HG02840 (cell line): ENCODE measurements around the gene SFTA2.
"Not testable (repeated sequence)": the region's sequence is repeated elsewhere in the genome, so short reads cannot be mapped to it uniquely, and the experiment has no call there.

ENCODE experiments used
- ATAC-seq: cut with Tn5 transposase; IDR thresholded peaks from one replicate; pipeline ENCODE4 v1.9.1; 2021; ENCODE audit warnings: mild to moderate bottlenecking, moderate library complexity, moderate number of reproducible peaks; ENCODE audit not compliant: unreplicated experiment, low FRiP score

The SFTA2 gene

DNA sequence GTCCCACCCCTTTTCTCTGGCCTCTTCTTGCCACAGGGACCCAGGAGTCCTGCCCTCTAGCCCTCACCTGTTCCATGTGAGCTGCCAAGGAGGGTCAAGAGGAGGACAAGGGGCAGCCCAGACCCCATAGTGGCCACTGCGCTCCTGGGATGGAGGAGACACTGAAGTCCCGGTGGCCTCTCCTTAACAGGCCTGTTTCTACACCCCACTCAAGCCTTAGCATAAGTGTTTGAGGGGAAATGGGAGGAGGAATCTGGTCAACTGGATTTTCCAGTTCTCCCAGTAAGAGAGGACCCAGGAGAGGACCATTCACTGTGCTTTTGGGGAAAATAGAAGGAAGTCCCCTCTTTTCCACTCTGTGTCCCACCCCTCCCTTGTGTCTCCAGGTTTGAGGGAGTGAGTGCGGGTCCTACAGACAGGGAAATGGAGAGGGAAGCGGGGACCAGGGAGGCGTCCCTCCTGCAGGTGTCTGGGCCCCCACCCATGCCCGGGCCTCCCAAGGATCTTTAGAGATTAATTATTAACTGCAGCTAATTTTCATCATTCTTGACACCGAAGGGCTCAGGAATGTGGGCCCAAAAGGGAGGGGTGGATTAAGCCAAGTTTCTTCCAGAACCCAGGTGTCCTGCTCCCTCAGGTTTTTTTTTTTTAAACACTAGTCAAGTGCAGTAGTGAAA is at the start of gene SFTA2:
Gene SFTA2, minus strand, starts transcription at position 202 of the 677 bp plus-strand sequence. Its CDS starts 74 bp downstream, at position 128.
- ATAC-seq = no peak

DNA sequence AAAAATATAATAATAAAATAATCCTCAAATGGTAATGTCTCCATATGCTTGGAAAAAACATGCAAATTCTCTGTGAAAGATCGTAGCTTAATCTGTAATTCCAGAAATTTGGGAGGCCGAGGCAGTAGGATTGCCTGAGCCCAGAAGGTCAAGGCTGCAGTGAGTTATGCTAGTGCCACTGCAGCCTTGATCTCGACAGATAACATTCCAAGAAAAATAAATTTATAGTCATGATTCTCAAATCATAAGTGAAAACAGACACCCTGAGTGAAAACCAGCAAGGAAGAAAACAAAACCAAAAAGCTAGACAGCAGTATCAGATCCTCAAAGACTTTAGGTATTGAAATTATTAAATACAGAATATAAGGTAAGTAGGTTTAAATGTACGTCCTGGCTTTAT is 47.7 kb upstream of the SFTA2 start:
- no peak for ATAC-seq

DNA sequence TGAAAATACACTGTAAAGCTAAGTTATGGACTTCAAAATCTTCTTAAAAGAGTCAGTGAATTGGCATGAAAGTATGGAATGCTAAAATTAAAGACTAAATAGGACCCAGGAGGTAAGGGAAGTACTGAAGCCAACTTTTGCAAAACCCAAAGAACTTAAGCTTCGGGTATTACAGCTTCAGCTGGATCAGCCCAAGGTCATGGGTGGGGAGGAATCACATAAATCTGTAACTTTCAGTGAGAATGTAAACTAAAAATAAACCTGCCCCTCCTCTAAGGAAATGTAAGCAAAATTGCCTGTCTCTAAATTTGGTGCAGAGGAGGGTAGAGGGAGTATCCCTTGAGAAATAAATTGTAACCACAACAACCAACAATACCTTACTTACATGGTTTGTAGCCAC is 47.2 kb upstream of the SFTA2 start:
- no peak for ATAC-seq

DNA sequence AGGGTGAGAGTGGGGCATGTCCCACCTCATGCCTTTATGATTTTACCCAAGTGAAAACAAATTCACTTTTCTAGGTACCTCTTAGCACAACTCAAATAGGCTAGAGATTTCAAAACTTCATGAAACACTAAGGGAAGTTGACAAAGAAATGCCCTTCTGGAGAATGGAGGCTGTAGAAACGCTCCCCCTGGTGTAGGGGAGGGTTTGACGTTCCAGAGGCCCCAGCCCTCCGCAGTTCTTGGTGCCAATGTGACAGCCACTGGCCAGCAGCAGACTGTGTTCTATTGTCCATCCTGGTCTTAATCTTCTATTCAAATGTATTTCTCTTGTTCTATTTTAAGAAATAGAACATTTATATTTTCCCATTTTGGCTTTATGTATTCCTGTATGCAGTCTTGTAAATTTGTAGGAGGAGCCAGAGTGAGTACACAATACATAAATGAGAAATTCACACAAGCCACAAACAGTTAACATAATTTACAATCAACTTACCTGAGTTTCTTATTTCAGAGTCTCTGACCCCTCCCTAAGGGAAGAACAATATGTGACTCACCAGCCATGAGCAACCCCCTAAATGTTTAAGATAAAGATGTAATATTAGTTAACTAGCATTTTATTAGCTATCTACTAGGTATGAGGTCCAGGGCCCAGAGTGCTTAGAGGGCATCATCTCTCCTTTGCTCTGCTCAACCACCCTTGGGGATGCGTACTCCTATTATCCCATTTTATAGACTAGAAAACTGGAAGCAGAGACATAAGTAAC is 42.7 kb upstream of the SFTA2 start:
- ATAC-seq = no peak

DNA sequence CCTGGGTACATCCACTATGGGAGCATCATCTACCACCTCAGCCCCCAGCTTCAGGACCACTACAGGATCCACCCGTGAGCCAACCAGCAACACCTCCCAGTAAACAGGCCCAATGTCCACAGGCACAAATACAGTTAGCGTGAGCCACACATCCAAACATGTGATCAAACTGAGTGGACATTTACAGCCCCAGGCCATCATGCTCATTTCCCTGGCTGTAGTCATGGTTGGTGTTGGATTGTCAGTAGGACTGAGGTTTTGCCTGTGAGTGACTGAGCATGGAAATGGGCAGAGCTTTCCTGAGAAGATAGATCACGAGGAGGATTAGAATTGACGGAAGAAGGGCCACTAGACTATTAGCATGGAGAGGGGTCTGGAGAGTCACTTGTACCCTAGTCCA is 40.8 kb upstream of the SFTA2 start:
- ATAC-seq = no peak

DNA sequence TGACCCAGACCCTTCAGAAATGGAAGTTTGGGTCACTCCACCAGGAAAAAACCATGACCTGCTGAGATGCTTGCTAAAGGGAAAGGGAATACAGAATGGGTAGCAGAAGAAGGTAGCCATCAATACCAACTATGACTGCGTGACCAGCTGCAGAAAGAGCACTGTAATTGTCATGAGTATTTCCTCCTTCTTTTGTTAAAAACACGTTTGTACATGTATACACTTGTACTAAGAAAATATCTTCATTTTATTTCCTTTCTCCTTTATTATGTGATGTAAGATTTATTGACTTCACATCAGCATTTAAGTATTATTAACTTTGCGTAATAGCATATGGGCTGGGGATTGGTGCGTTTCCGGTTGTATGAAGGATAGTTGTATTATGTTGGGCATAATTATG is 39.0 kb upstream of the SFTA2 start:
- no peak for ATAC-seq

DNA sequence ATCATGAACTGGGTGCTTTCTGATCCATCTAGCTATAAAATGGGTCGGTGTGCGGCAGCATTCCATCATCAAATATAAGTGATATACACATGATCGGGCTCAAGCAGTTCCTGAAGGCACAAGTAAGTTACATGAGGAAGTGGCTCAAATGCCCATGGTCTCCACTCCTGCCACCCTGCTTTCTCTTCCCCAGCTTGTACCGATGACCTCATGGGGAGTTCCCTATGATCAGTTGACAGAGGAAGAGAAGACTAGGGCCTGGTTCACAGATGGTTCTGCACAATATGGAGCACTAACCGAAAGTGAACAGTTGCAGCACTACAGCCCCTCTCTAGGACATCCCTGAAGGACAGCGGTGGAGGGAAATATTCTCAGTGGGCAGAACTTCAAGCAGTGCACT is 37.2 kb upstream of the SFTA2 start:
- not testable (repeated sequence) for ATAC-seq

DNA sequence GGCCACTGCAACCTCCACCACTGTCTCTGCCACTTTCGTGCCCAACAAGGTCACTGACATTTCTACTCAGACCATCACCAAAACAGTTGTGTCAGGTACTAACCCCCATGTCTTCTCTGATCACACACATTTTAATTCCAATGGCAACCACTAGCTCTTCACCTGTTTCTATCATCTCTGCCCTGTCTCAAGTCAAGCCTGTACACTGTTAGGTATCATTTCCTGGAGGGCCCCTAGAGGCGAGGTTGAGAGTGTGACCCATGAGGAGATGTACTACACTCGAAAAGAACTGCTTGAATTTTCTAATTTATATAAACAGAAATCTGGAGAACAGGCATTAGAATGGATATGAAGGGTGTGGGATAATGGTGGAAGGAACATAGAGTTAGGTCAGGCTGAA is 34.2 kb upstream of the SFTA2 start:
- ATAC-seq = no peak

DNA sequence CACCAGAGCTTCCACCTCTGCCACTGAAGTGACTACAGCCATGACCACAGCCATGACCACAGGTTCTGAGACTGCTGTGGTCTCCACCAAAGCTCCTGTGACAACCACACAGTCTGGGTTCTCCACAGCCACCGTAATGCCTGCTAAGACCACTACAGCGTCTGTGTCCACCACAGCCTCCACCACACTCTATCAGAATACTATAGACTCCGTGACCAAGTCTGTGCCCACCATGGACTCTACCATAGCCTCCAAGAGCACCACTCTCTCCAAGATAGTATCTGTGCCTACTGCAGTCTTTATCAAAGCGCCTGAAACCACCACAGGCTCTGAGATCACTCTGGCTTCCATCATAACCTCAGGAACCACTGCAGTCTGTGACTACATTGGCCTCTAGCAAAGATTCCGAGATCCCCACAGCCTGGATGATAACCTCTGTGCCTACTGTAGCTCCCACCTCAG is 33.2 kb upstream of the SFTA2 start:
- no peak for ATAC-seq

DNA sequence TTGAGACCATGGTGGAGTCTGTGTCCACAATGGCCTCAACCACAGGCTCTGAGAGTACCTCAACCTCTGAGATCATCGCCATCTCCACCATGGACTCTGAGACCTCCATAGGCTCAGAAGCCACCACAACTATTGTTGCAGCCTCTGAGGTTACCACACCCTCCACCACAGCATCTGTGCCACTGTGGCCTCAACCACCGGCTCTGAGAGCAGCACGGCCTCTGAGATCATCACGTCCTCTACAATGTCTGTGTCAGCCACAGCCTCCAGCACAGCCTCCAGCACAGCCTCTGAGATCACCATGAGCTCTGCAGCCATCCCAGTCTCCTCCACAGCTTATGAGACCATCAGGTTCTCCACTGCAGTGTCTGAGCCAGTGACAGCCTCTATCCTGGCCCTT is 32.1 kb upstream of the SFTA2 start:
- ATAC-seq = no peak

DNA sequence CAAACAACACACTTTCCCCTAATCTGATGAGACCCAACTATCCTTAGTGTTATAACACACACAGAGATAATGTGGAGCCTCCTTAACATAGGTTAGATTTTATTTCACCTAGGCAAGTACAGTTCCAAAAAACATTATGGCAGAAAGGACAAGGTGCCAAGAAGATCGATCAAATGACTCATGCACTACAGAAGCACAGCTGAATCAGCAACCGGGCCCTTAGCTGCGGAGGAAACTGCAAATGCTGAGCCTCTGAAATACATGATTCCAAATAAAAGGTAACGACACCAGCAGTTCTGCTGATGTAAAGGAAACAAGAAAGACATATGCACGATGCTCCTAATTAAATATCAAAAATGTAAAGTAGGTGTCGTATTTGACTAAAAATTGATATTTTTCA is 31.7 kb upstream of the SFTA2 start:
- no peak for ATAC-seq

DNA sequence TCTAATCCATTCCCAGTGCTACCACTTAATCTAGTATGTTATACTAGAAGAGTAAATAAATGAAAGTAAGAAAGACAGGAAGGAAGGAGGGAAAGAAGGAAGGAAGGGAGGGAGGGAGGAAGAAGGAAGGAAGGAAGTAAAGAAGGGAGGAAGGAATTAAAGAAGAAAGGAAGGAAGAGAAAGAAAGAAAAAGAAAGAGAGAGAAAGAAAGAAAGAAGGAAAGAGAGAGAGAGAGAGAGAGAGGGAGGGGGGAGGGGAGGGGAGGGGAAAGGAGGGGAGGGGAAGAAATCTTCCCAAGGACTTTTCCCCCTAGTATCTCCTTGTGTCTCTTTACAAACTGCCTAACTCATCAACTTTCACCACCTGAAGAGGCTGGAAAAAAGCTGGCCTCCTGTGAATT is 30.7 kb upstream of the SFTA2 start:
- ATAC-seq = no peak

DNA sequence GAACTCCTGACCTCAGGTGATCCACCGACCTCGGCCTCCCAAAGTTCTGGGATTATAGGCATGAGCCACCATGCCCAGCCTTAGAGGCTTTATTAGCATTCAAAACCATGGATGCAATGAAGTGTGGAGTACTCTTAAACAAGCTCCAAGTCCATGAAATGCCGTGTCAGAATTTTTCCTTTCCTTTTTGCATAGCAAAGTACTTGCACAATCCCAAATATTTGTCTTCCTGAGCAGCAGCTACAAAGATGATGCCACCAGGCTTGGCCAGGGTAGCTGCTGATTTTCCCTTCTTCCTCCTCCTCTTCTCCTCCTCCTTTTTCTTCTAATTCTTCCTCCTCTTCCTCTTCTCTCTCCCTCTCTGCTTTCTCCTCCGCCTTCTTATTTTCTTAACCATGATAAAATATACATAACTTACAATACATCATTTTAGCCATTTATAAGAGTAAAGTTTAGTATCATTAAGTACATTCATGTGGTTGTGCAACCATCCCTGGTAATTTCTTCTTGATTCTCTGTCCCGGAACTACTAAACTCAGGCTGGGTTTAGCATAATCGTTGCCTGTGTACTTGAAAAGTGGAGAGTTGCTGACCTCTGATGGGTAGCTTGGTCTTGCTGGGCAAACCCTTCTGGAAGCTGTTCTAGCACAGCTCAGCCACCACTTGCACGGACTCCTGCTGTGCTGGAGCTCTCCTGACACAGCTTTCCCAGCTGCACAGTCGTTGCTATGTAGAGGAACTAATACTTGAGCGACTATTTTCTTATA is 29.1 kb upstream of the SFTA2 start:
- ATAC-seq = no peak

DNA sequence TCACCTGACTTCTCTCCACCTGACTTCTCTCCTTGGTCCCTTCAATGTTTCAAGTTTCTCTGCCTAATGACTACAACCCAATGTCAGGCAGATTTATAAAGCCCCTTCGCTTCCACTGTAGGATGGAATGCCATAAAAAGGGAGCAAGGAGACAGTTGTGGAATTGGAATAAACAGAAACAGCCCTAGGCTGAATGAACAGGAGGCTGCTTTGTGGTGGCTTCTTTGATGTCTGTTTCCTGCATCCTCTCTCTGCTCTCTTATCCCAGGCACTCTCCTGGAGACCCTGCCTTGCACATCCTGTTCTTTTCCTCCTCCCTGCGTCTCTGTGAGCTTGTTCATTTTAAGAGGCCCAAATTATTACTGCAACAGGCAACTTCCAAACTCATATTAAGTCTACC is 25.7 kb upstream of the SFTA2 start:
- no peak for ATAC-seq

DNA sequence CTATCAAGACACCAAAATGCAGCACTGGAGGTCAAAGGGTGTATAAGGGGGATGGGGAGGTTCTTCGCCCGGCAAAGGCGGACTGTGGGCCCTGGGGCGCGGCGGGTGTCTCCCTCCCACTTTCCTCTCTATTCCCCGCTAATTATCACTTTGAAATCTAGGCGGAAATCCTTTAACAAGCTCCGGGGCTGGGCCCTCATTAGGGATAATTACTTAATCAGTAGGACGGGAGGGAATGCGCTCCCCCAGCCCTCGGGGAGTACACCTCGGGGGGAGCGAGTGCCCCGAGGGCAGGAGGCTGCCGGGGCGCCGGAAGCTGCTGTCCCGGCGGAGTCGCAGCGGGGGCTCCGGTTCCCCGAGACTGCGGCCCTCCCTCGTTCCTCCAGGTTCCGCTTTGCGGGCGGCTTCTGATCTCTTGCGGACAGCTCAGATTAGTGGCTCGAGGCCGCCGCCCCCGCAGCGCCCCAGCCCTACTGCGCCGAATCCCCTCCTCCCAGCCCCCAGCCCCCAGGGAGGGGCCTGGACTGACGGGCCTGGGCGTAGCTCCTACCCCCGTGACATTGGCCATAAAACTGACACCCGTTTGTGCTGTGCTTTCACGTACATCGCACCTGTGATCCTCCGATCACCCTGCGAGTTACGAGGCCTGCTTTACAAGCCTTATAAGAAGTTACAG is 23.5 kb upstream of the SFTA2 start:
- peak; percentile 57 for ATAC-seq

DNA sequence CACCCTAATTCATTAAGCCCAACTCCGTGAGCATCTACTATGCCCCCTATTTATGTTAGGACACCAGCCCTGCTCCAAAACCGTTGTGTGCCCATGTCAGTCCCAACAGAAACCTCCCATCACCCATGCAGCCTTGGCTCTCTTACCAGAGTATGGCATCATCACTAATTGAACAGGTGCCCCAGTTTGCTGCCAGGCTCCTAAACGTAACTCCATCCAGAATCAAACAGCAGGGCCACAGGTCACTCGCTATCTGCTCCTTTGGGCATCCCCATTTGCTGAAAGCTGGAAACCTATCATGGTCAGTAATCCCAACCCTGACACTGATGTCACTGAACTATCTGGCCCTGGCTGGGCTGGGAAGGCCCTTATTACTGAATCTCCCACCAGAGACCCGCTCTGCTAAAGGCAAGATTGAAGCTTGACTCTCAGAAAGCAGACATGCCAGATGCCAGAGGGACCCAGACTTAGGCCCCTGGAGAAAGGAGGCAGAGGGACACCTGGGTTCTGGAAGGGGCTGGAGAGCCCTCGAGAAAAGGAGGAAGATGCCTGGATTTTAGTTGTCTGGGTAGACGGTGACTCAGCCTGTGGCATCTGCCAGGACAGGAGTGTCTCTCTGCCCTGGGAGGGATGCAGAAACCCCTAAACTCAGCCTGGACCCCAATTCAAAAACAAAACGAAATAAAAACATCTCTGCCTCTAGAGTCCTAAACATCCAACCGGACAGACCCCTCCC is 22.8 kb upstream of the SFTA2 start:
- ATAC-seq = no peak

DNA sequence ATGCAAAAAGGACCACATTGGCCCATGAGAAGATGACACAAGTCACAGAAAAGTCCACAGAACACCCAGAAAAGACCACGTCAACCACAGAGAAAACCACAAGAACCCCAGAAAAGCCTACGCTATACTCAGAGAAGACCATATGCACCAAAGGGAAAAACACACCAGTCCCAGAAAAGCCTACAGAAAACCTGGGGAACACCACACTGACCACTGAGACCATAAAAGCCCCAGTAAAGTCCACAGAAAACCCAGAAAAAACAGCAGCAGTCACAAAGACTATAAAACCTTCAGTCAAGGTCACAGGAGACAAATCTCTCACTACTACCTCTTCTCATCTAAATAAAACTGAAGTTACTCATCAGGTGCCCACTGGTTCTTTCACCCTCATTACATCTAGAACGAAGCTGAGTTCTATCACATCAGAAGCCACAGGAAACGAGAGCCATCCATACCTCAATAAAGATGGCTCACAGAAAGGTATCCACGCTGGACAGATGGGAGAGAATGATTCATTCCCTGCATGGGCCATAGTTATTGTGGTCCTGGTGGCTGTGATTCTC is 20.0 kb upstream of the SFTA2 start:
- ATAC-seq = no peak

DNA sequence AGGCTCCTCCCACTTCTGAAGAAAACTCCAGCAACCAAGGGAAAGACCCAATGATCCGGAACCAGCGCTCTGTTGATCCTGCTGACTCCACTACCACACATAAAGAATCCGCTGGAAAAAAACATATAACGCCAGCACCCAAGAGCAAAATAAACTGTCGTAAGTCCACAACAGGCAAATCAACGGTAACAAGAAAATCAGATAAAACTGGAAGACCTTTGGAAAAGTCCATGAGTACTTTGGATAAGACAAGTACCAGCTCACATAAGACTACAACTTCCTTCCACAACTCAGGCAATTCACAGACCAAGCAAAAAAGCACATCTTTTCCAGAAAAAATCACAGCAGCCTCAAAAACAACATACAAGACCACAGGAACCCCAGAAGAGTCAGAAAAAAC is 16.8 kb upstream of the SFTA2 start:
- no peak for ATAC-seq

DNA sequence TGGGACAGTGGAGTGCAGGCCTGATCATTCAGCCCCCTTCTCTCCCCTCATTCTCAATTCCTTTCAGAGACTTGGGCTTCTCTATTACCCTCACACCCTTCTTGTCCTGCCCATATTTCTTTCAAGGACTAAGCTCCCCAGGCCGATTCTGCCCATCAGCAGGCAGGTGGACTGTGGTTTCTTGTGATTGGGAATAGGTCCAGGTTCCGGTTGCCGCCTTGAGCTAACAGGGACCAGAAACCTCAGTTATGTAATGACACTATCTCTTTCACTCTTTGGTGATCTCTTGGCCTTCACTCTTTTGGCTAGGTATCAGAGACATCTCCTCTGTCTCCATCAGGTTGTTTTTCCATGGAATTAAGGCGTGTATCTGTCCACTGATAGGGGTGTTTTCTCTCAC is 15.3 kb upstream of the SFTA2 start:
- ATAC-seq = no peak

DNA sequence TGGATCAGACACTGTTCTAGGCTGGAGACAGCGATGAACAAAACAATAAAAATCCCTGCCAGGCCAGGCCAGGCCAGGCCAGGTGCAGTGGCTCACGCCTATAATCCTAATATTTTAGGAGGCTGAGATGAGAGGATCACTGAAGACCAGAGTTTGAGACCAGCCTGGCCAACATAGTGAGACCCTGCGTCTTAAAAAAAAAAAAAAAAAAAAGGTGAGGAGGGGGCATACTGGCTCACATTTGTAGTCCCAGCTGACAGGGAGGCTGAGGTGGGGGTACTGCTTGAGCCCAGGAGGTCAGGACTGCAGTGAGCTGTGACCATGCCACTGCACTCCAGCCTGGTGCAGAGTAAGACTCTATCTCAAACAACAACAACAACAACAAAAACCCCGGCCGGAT is 13.3 kb upstream of the SFTA2 start:
- no peak for ATAC-seq
